Erythroblast (primary cell): ENCODE results near the gene RANBP9.

Experiments
- GATA1 ChIP-seq: IDR thresholded peaks from 2 replicates; pipeline ENCODE4 v1.6.1; 2011; ENCODE audit warnings: low read depth, mild to moderate bottlenecking, control low read depth, low read length, moderate library complexity
- POLR2A ChIP-seq: IDR thresholded peaks from 2 replicates; pipeline ENCODE4 v1.6.1; 2011; ENCODE audit warnings: mild to moderate bottlenecking, low read length

DNA sequence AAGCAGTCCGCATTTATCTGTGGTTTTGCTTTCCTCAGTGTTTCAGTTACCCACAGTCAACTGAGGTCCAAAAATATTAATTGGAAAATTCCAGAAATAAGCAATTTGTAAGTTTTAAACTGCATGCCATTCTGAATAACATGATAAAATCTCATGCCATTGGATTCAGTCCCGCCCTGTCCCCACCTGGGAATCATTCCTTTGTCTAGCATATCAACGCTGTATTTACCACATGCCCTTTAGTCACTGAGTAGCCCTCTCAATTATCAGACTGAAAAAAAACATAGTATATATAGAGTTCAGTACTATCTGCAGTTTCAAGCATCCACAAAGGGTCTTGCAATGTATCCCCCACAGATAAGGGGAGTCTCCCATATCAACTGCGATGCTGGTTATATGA, 17.1 kb downstream of the RANBP9 start:
- no peak for TF ChIP-seq POLR2A
- TF ChIP-seq GATA1 = no peak
